Right lobe of liver (tissue), 6 donors: ENCODE data around the gene AK9. TPM values are rescaled to one million over a fixed set of nuclear protein-coding genes. Genes with fewer than 3 reads are reported as not detected.
A peak's percentile ranks its signal among the peaks of the same experiment; 100 is the strongest.

Experiments
- ATAC-seq, 4 donors: fragments of 200-7000 bp; cut with Tn5 transposase; one replicate each; pipeline ENCODE4 v1.9.1; 2020; ENCODE audit warnings: mild to moderate bottlenecking in 4 of 4, moderate library complexity in 4 of 4
- DNase-seq, 3 donors: peaks; one replicate each; pipeline ENCODE4 v3.0.0-alpha.2; 2020
- H3K27ac ChIP-seq, 3 donors: fragments of 200-600 bp; one replicate each; pipeline ENCODE4 v1.8.0; 2022
- H3K27me3 ChIP-seq, 2 donors: fragments of 200-600 bp; one replicate each; pipeline ENCODE4 v1.8.0; 2022
- H3K36me3 ChIP-seq, 4 donors: fragments of 200-600 bp; sonication (generic) in 1 of 4; one replicate each; pipeline versions ENCODE4 v1.5.1 to v1.8.0; 2017 to 2022; ENCODE audit warnings: control low read depth in 1 of 4
- H3K4me1 ChIP-seq, 4 donors: fragments of 200-600 bp; sonication (generic) in 1 of 4; one replicate each; pipeline versions ENCODE4 v1.5.1 to v1.8.0; 2017 to 2022; ENCODE audit warnings: control low read depth in 1 of 4
- H3K4me3 ChIP-seq, 3 donors: fragments of 200-600 bp; one replicate each; pipeline ENCODE4 v1.8.0; 2022
- H3K9me3 ChIP-seq, 4 donors: fragments of 200-600 bp; sonication (generic) in 1 of 4; one replicate each; pipeline versions ENCODE4 v1.5.1 to v1.8.0; 2017 to 2022; ENCODE audit warnings: control low read depth in 1 of 4
- CTCF ChIP-seq, 4 donors: fragments of 200-600 bp in 3 of 4; fragments of 450-650 bp in 1 of 4; IDR thresholded peaks; one replicate each; pipeline versions ENCODE4 v1.5.1 to v1.8.0; 2016 to 2022; ENCODE audit warnings: antibody characterized with exemption in 4 of 4, mild to moderate bottlenecking in 2 of 4
- POLR2A ChIP-seq: fragments of 450-650 bp; IDR thresholded peaks from one replicate; pipeline ENCODE4 v1.6.1; 2017; ENCODE audit warnings: antibody characterized with exemption, mild to moderate bottlenecking
- WGBS: methylation state at CpG from one replicate; pipeline ENCODE4 v1.1.6; 2018; ENCODE audit warnings: low coverage, low lambda C conversion rate; ENCODE audit not compliant: insufficient coverage; ENCODE audit errors: missing lambda C conversion rate; 5-methylcytosine and 5-hydroxymethylcytosine counted together
- intact Hi-C, 2 donors: fragments of 100-400 bp; cut with DNase I; formaldehyde crosslinking; loops; one replicate each; pipeline versions ENCODE4 v1.11.2 to v1.14.1; 2022
- total RNA-seq, 6 experiments: library from RNA; depleted of rRNA in 2 of 6; stranded (reverse); fragments of >200 nt in 2 of 6; fragmentation: NEBNext Ultra II Directional in 3 of 6; extraction: Animal tissue kit (Norgen Biotek cat#: 25700) in 3 of 6; gene quantifications; one replicate each; pipeline versions ENCODE4 v1.1.0 to v1.2.4, GENCODE V29; 2016 to 2023
- donor health status: DM: no; HTN: yes; CAD: no.
- donor health status: DM: no; HTN: no; CAD: no.
- donor health status: DM: no; HTN: no; CAD: no.
- donor health status: DM: no; HTN: yes; CAD: no.
- donor health status: DM: no; HTN: yes; CAD: no.

AK9 gene
- total RNA-seq, 6 experiments from 2014 or later = 1.5 to 3.9 (median 2.5) TPM

DNA sequence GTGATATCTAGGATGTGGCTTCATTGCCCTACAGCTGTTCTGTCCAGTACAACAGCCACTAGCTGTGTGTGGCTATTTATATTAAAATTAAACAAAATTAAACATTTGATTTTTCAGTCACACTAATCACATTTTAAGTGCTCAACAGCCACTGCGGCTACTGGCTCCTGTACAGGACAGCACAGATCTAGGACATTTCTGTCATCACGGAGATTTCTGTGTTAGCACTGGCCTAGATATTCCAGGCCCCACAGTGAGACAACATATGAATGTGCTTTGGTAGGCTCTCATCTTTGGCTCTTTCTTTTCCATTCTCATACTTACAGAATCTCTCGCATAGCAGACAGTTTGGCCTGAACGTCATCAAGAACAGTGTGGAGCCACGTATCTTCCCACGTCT lies 159.6 kb downstream of the AK9 start:
- Histone ChIP-seq H3K4me3 (no peak overlapping the region), H3K4me1 (no peaks in the 10 kb centered on the region), H3K36me3 (no peaks in the 10 kb centered on the region), H3K27me3 (no peaks in the 10 kb centered on the region), H3K27ac (no peak overlapping the region), H3K9me3 (no peaks in the 10 kb centered on the region)
- TF ChIP-seq CTCF (IDR thresholded peaks at IDR 0.05) (no peak), POLR2A (no peak)
- ATAC-seq = no peak
- WGBS = 77% methylated on average over 6 of the region's 6 CpGs
- no peak for DNase-seq
- intact Hi-C loops = no loop called here

DNA sequence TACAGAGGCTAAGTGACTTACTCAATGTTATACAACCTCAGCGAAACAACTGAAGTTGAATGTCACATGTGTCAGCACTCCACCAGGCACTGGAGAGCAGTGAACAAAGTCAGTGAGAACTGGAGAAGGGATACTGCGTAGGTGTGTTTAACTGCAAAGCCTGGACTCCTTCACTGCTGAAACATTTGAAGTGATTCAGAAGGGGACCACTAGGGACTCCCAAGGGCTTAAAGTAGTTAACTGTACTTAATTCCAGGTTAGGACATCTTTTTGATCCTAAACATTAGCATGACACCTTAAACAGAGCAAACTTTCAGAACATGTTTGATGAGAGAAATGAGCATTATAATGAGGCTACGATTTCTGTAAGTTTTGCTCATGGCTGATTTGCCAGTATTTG lies 163.0 kb downstream of the AK9 start:
- intact Hi-C loops = loop anchor here in 1 of 2 donors (10.0 kb wide), 1 partner anchor 527 kb away; no protein-coding TSS in a partner anchor
- 86% methylated on average over 3 of the region's 3 CpGs for WGBS
- DNase-seq (no peak), ATAC-seq (no peak)
- Histone ChIP-seq H3K36me3 (no peaks in the 10 kb centered on the region), H3K9me3 (no peaks in the 10 kb centered on the region), H3K4me1 (no peaks in the 10 kb centered on the region), H3K4me3 (no peak overlapping the region), H3K27ac (no peak overlapping the region), H3K27me3 (no peaks in the 10 kb centered on the region)
- TF ChIP-seq CTCF (IDR thresholded peaks at IDR 0.05) (no peak), POLR2A (no peak)

DNA sequence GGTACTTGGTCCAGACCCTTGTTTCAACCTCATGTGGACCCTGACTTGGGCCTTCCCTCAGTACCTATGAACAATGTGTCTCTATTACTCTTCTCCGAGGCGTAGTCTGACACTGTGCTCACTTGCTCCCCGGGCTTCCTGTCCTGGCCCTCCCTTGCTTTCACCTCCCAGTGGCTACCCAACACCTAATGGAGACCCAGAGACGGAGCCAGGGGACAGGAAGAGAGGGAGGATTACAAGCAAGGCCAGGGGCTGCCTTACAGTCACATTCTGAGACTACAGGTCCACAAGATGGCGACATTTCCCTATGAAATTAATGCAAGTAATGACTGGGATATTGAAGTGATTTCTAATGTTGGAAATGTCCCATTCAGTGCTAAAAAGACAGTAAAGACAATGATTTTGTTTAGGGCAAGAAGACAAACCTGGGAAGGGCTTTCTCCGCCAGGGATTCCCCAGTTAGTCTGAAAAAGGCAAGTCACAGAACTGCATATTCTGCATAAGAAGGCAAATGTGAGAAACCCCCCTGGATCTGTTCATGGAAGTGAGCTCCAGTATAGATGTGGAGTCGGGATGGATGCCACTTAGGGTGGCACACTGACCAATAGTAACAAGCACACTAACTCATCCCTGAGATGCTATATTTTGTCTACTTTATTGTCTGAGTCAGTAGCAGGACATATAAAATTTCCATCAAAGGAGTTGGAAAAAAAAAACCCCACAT lies 163.9 kb downstream of the AK9 start:
- intact Hi-C loops = loop anchor here in 1 of 2 donors (10.0 kb wide), 1 partner anchor 528 kb away; no protein-coding TSS in a partner anchor
- Histone ChIP-seq H3K27me3 (no peaks in the 10 kb centered on the region), H3K9me3 (no peaks in the 10 kb centered on the region), H3K27ac (no peak overlapping the region), H3K4me3 (no peak overlapping the region), H3K4me1 (no peaks in the 10 kb centered on the region), H3K36me3 (no peaks in the 10 kb centered on the region)
- peak in 1 of 3 donors; percentile 51 for DNase-seq
- ATAC-seq = peak; percentile 73 to 84 (median 78)
- TF ChIP-seq POLR2A (no peak), CTCF (IDR thresholded peaks at IDR 0.05) (peak; percentile 54 to 64 (median 54))
- WGBS = 41% methylated on average over 6 of the region's 7 CpGs

DNA sequence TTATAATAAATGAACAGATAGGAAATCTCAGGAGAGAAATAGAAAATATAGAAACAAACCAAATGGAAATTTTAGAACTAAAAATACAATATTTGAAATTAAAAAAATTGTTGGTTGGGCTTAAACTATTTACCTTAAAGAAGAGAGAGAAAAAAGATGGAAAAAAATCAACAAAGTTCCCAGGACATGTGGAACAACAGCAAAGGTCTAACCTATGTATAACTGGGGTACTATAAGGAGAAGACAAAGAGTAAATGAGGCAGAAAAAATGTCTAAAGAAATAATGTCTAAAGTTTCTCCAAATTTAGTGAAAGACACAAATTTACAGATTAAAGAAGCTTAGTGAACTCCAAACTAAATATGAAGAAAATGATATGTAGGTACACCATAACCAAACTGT lies 166.9 kb downstream of the AK9 start:
- TF ChIP-seq CTCF (IDR thresholded peaks at IDR 0.05) (no peak), POLR2A (no peak)
- intact Hi-C loops = loop anchor here in 1 of 2 donors (10.0 kb wide), 1 partner anchor 531 kb away; no protein-coding TSS in a partner anchor
- no peak for ATAC-seq

More for the DNA sequence above, 166.9 kb downstream of the AK9 start:
- Histone ChIP-seq H3K36me3 (no peaks in the 10 kb centered on the region), H3K9me3 (no peaks in the 10 kb centered on the region), H3K4me1 (no peaks in the 10 kb centered on the region), H3K4me3 (no peak overlapping the region), H3K27ac (no peak overlapping the region), H3K27me3 (no peaks in the 10 kb centered on the region)
- DNase-seq = no peak
